ENCODE measurements around the gene PROSER3. TPM values are rescaled to one million over a fixed set of nuclear protein-coding genes. Genes with fewer than 3 reads are reported as not detected.

Gene PROSER3
- total and polyA plus RNA-seq, 2 of the 13 experiments (the other 11 are each of a cell fraction or from before 2014, with no cell fraction given): 5.1 to 5.7 TPM

- TF ChIP-seq, protein P1, sequence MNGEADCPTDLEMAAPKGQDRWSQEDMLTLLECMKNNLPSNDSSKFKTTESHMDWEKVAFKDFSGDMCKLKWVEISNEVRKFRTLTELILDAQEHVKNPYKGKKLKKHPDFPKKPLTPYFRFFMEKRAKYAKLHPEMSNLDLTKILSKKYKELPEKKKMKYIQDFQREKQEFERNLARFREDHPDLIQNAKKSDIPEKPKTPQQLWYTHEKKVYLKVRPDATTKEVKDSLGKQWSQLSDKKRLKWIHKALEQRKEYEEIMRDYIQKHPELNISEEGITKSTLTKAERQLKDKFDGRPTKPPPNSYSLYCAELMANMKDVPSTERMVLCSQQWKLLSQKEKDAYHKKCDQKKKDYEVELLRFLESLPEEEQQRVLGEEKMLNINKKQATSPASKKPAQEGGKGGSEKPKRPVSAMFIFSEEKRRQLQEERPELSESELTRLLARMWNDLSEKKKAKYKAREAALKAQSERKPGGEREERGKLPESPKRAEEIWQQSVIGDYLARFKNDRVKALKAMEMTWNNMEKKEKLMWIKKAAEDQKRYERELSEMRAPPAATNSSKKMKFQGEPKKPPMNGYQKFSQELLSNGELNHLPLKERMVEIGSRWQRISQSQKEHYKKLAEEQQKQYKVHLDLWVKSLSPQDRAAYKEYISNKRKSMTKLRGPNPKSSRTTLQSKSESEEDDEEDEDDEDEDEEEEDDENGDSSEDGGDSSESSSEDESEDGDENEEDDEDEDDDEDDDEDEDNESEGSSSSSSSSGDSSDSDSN (CRISPR knock-in tag; IDR thresholded peaks at IDR 0.05): no peak
- TF ChIP-seq ZBTB1 (CRISPR knock-in tag; IDR thresholded peaks at IDR 0.05; ENCODE audit: borderline replicate concordance) (no peak), PPARG (CRISPR knock-in tag; conservative IDR thresholded peaks at IDR 0.05) (no peak; the same call in 1 of the 2 replicates), ZNF546 (CRISPR knock-in tag; conservative IDR thresholded peaks at IDR 0.05) (peak; percentile 56; the same call in 1 of the 2 replicates), MEIS2 (CRISPR knock-in tag; IDR thresholded peaks at IDR 0.05) (no peak), ZNF567 (CRISPR knock-in tag; IDR thresholded peaks at IDR 0.05; ENCODE audit: borderline replicate concordance) (peak; percentile 61; the same call in 1 of the 2 replicates), ZNF569 (CRISPR knock-in tag; IDR thresholded peaks at IDR 0.05; ENCODE audit: borderline replicate concordance) (no peak), TAF15 (IDR thresholded peaks at IDR 0.05; ENCODE audit: low read depth, low read length, poor library complexity, severe bottlenecking) (no peak), TBP (CRISPR knock-in tag; IDR thresholded peaks at IDR 0.05) (no peak), FLYWCH1 (CRISPR knock-in tag; IDR thresholded peaks at IDR 0.05) (no peak), ZSCAN12 (CRISPR knock-in tag; IDR thresholded peaks at IDR 0.05) (no peak), DR1 (CRISPR knock-in tag; IDR thresholded peaks at IDR 0.05) (0 out of 2 replicates have a peak, but pooled peaks have one; percentile 52), ZFP90 (CRISPR knock-in tag; IDR thresholded peaks at IDR 0.05; ENCODE audit: borderline replicate concordance) (no peak), ZKSCAN1 (IDR thresholded peaks at IDR 0.05; ENCODE audit: low read length) (no peak), MXI1 (IDR thresholded peaks at IDR 0.05; ENCODE audit: borderline replicate concordance, low read depth, low read length) (peak; percentile 47; the same call in 1 of the 3 replicates), ZNF510 (CRISPR knock-in tag; IDR thresholded peaks at IDR 0.05; ENCODE audit: low read depth) (0 out of 2 replicates have a peak, but pooled peaks have one; percentile 76), ZNF264 (CRISPR knock-in tag; IDR thresholded peaks at IDR 0.05) (no peak), ZNF468 (CRISPR knock-in tag; IDR thresholded peaks at IDR 0.05) (no peak)
- TF ChIP-seq, protein P2, sequence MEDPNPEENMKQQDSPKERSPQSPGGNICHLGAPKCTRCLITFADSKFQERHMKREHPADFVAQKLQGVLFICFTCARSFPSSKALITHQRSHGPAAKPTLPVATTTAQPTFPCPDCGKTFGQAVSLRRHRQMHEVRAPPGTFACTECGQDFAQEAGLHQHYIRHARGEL (CRISPR knock-in tag; IDR thresholded peaks at IDR 0.05): no peak
- TF ChIP-seq, protein P3, sequence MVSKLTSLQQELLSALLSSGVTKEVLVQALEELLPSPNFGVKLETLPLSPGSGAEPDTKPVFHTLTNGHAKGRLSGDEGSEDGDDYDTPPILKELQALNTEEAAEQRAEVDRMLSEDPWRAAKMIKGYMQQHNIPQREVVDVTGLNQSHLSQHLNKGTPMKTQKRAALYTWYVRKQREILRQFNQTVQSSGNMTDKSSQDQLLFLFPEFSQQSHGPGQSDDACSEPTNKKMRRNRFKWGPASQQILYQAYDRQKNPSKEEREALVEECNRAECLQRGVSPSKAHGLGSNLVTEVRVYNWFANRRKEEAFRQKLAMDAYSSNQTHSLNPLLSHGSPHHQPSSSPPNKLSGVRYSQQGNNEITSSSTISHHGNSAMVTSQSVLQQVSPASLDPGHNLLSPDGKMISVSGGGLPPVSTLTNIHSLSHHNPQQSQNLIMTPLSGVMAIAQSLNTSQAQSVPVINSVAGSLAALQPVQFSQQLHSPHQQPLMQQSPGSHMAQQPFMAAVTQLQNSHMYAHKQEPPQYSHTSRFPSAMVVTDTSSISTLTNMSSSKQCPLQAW (CRISPR knock-in tag; IDR thresholded peaks at IDR 0.05): peak; percentile 83
- TF ChIP-seq, protein P4, sequence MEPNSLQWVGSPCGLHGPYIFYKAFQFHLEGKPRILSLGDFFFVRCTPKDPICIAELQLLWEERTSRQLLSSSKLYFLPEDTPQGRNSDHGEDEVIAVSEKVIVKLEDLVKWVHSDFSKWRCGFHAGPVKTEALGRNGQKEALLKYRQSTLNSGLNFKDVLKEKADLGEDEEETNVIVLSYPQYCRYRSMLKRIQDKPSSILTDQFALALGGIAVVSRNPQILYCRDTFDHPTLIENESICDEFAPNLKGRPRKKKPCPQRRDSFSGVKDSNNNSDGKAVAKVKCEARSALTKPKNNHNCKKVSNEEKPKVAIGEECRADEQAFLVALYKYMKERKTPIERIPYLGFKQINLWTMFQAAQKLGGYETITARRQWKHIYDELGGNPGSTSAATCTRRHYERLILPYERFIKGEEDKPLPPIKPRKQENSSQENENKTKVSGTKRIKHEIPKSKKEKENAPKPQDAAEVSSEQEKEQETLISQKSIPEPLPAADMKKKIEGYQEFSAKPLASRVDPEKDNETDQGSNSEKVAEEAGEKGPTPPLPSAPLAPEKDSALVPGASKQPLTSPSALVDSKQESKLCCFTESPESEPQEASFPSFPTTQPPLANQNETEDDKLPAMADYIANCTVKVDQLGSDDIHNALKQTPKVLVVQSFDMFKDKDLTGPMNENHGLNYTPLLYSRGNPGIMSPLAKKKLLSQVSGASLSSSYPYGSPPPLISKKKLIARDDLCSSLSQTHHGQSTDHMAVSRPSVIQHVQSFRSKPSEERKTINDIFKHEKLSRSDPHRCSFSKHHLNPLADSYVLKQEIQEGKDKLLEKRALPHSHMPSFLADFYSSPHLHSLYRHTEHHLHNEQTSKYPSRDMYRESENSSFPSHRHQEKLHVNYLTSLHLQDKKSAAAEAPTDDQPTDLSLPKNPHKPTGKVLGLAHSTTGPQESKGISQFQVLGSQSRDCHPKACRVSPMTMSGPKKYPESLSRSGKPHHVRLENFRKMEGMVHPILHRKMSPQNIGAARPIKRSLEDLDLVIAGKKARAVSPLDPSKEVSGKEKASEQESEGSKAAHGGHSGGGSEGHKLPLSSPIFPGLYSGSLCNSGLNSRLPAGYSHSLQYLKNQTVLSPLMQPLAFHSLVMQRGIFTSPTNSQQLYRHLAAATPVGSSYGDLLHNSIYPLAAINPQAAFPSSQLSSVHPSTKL (CRISPR knock-in tag; IDR thresholded peaks at IDR 0.05): 0 out of 2 replicates have a peak, but pooled peaks have one; percentile 39
Measured at GRCh38 chr19:35748106-35749020, 9.6 kb upstream of the PROSER3 start, which contains the start of gene LIN37 (continued).

Measured in HepG2 (cell line).